Transverse colon (tissue), 4 donors: Measurements from ENCODE around the gene EPGN.

Source experiments
- POLR2AphosphoS5 ChIP-seq, 3 donors: sonication (generic); formaldehyde crosslinking; IDR thresholded peaks; one replicate each; pipeline ENCODE4 v1.6.1; 2016; ENCODE audit warnings: antibody characterized with exemption in 3 of 3
- TF ChIP-seq, protein P1 (sequence below), 5 experiments: fragments of 200-600 bp in 3 of 5; fragments of 450-650 bp in 2 of 5; sonication (generic) in 3 of 5; IDR thresholded peaks; 1 replicate in 2 of 5; 2 replicates in 3 of 5; pipeline ENCODE4 v1.5.1; 2016 to 2017; ENCODE audit warnings: antibody characterized with exemption in 5 of 5, inconsistent platforms in 3 of 5, mild to moderate bottlenecking in 2 of 5, moderate library complexity in 1 of 5

GRCh38 chr4:74353858-74354257 lies 45.6 kb downstream of the EPGN start:
- no peak for TF ChIP-seq POLR2AphosphoS5 (IDR thresholded peaks at IDR 0.05)
- TF ChIP-seq, protein P1, sequence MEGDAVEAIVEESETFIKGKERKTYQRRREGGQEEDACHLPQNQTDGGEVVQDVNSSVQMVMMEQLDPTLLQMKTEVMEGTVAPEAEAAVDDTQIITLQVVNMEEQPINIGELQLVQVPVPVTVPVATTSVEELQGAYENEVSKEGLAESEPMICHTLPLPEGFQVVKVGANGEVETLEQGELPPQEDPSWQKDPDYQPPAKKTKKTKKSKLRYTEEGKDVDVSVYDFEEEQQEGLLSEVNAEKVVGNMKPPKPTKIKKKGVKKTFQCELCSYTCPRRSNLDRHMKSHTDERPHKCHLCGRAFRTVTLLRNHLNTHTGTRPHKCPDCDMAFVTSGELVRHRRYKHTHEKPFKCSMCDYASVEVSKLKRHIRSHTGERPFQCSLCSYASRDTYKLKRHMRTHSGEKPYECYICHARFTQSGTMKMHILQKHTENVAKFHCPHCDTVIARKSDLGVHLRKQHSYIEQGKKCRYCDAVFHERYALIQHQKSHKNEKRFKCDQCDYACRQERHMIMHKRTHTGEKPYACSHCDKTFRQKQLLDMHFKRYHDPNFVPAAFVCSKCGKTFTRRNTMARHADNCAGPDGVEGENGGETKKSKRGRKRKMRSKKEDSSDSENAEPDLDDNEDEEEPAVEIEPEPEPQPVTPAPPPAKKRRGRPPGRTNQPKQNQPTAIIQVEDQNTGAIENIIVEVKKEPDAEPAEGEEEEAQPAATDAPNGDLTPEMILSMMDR (IDR thresholded peaks at IDR 0.05): no peak
